Measurements from ENCODE around the gene PAQR5. TPM values are rescaled to one million over a fixed set of nuclear protein-coding genes. Genes with fewer than 3 reads are reported as not detected.

PAQR5 gene
- total RNA-seq, 1 donor from 2014 or later, result 0.13 TPM

DNA sequence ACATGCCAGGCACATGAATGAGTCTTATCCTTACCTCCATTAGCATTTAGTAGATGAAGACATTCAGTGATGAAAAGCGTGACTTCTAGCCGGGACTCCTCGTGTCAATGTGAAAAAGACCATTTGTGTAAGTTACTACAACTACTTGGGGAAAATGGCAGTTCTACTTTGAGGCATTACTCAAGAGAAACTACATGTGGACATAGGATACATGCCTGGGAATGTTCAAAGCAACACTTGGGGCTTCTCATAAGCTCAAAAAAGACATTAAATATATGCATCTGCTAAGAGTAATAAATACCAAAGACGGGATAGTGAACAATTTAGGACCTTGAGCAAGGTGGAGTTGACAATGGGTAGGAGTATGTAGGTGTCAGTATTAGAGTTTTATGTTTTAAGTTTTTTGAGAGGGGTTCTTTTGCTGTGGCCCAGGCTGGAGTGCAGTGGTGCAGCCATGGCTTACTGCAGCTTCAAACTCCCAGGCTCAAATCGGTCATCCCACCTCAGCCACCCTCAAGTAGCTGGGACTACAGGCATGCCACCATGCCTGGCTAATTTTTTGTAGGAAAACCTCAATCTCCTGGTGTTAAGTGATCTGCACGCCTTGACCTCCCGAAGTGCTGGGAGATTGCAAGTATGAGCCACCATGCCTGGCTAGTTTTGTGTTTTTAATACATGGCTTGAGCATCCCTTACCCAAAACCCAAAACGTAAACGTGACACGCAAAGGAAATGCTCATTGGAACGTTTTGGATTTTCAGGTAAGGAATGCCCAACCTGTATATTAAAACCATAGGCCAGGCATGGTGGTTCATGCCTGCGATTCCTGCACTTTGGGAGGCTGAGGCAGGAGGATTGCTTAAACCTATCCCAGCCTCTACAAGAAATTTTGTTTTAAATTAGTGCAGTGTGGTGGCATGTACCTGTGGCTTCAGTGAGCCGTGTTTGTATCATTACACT, 157.8 kb downstream of the PAQR5 start:
- no peak for DNase-seq (ENCODE audit: low read depth, low spot score)

Other genes starting within 250 kb of the PAQR5 start
- 170 and 193 TPM in 2 replicates for gene GLCE, start 138.3 kb upstream of the PAQR5 start, total RNA-seq
- gene KIF23, start 115.4 kb downstream of the PAQR5 start, total RNA-seq, result 32.8 and 53.8 TPM in 2 replicates
- 53.6 and 96.3 TPM in 2 replicates for gene RPLP1, start 153.9 kb downstream of the PAQR5 start, total RNA-seq